ENCODE results near the gene MUC3A.
"Not testable (repeated sequence)": the region's sequence is repeated elsewhere in the genome, so short reads cannot be mapped to it uniquely, and the experiment has no call there.

The MUC3A gene

GRCh38 chr7:100999334-100999733 lies 50.0 kb downstream of the MUC3A start:
- not testable (repeated sequence) for H3K4me3 Mint-ChIP-seq; H3K27ac Mint-ChIP-seq; H3K27me3 Mint-ChIP-seq; H3K36me3 Mint-ChIP-seq; H3K4me1 Mint-ChIP-seq; ATAC-seq (ENCODE audit: low read depth); DNase-seq (ENCODE audit: low spot score in 2 of 2); H3K9me3 Mint-ChIP-seq

- DNase-seq (ENCODE audit: low spot score in 2 of 2); H3K27me3 Mint-ChIP-seq; H3K4me3 Mint-ChIP-seq; H3K27ac Mint-ChIP-seq; H3K9me3 Mint-ChIP-seq; H3K36me3 Mint-ChIP-seq; ATAC-seq (ENCODE audit: low read depth); H3K4me1 Mint-ChIP-seq: not testable (repeated sequence)
Observed at GRCh38 chr7:101000025-101000424, 50.7 kb downstream of the MUC3A start.

- H3K9me3 Mint-ChIP-seq; H3K4me3 Mint-ChIP-seq; H3K27ac Mint-ChIP-seq; DNase-seq (ENCODE audit: low spot score in 2 of 2); H3K4me1 Mint-ChIP-seq; H3K36me3 Mint-ChIP-seq; ATAC-seq (ENCODE audit: low read depth); H3K27me3 Mint-ChIP-seq: not testable (repeated sequence)
Observed at GRCh38 chr7:101002333-101002732, 53.0 kb downstream of the MUC3A start.

- H3K4me3 Mint-ChIP-seq; H3K9me3 Mint-ChIP-seq; H3K4me1 Mint-ChIP-seq; H3K27ac Mint-ChIP-seq; ATAC-seq (ENCODE audit: low read depth); DNase-seq (ENCODE audit: low spot score in 2 of 2); H3K27me3 Mint-ChIP-seq; H3K36me3 Mint-ChIP-seq: not testable (repeated sequence)
Observed at GRCh38 chr7:101007361-101007760, 58.0 kb downstream of the MUC3A start.

- Mint-ChIP-seq H3K4me1 (no peaks in the 10 kb centered on the region), H3K27ac (no peak overlapping the region), H3K36me3 (no peaks in the 10 kb centered on the region), H3K9me3 (peaks cover 2% of the 10 kb centered on the region), H3K27me3 (peaks cover 9% of the 10 kb centered on the region), H3K4me3 (no peak overlapping the region)
- DNase-seq (ENCODE audit: low spot score in 2 of 2) (no peak), ATAC-seq (ENCODE audit: low read depth) (no peak)
Observed at GRCh38 chr7:101009629-101010028, 60.3 kb downstream of the MUC3A start.

GRCh38 chr7:101012931-101013330 lies 63.6 kb downstream of the MUC3A start:
- Mint-ChIP-seq H3K27me3 (peaks cover 10% of the 10 kb centered on the region), H3K4me3 (no peak overlapping the region), H3K4me1 (peaks cover 15% of the 10 kb centered on the region), H3K9me3 (no peaks in the 10 kb centered on the region), H3K36me3 (no peaks in the 10 kb centered on the region), H3K27ac (no peak overlapping the region)
- ATAC-seq (ENCODE audit: low read depth) (no peak), DNase-seq (ENCODE audit: low spot score in 2 of 2) (no peak)

GRCh38 chr7:101015626-101016025 lies 66.3 kb downstream of the MUC3A start:
- no peak for DNase-seq (ENCODE audit: low spot score in 2 of 2)
- Mint-ChIP-seq H3K4me3 (peak overlapping the region; percentile 71), H3K27ac (peak overlapping the region; percentile 22)

GRCh38 chr7:101017064-101017777 lies 67.9 kb downstream of the MUC3A start:
- Mint-ChIP-seq H3K9me3 (no peaks in the 10 kb centered on the region), H3K27ac (peak overlapping the region; percentile 22), H3K27me3 (peaks cover 3% of the 10 kb centered on the region), H3K36me3 (no peaks in the 10 kb centered on the region), H3K4me1 (peaks cover 20% of the 10 kb centered on the region), H3K4me3 (peak overlapping the region; percentile 82)
- DNase-seq (ENCODE audit: low spot score in 2 of 2) (peak in 1 of 2 donors; percentile 28), ATAC-seq (ENCODE audit: low read depth) (peak; percentile 83)

More at GRCh38 chr7:101015626-101016025, 66.3 kb downstream of the MUC3A start:
- no peak for ATAC-seq (ENCODE audit: low read depth)
- peaks cover 1% of the 10 kb centered on the region for H3K27me3 Mint-ChIP-seq
- H3K4me1 Mint-ChIP-seq, result peaks cover 20% of the 10 kb centered on the region
- no peaks in the 10 kb centered on the region for H3K36me3 Mint-ChIP-seq
- no peaks in the 10 kb centered on the region for H3K9me3 Mint-ChIP-seq

Measured in memory B cell (primary cell).